GM12891 (cell line): ENCODE results near the gene MICOS13.
A peak's percentile ranks its signal among the peaks of the same experiment; 100 is the strongest.
"Not testable (repeated sequence)": the region's sequence is repeated elsewhere in the genome, so short reads cannot be mapped to it uniquely, and the experiment has no call there.

Experiments
- DNase-seq: peaks from one replicate; pipeline ENCODE4 v3.0.0; 2011; ENCODE audit warnings: low spot score; ENCODE audit not compliant: insufficient read length
- FAIRE-seq: peaks from 2 replicates; lab custom pipeline; 2011; peaks lifted over from hg19 to GRCh38; lab: Jason Lieb, UNC
- PAX5 ChIP-seq: IDR thresholded peaks from 2 replicates; pipeline ENCODE4 v1.6.1; 2011; ENCODE audit warnings: low read length, moderate library complexity, mild to moderate bottlenecking; ENCODE audit not compliant: insufficient read depth, severe bottlenecking
- POLR2A ChIP-seq: IDR thresholded peaks from 2 replicates; pipeline ENCODE4 v1.6.1; 2011; ENCODE audit warnings: low read depth, low read length, control low read depth
- POLR2AphosphoS5 ChIP-seq: IDR thresholded peaks from 2 replicates; pipeline ENCODE4 v1.6.1; 2011; ENCODE audit warnings: low read depth, low read length, control low read depth
- POU2F2 ChIP-seq: IDR thresholded peaks from 2 replicates; pipeline ENCODE4 v1.6.1; 2011; ENCODE audit warnings: low read depth, mild to moderate bottlenecking, control low read depth, low read length, moderate library complexity
- SPI1 ChIP-seq: IDR thresholded peaks from 2 replicates; pipeline ENCODE4 v1.6.1; 2011; ENCODE audit warnings: low read depth, low read length, control low read depth
- TAF1 ChIP-seq: IDR thresholded peaks from 2 replicates; pipeline ENCODE4 v1.6.1; 2011; ENCODE audit warnings: low read depth, low read length, control low read depth

MICOS13 gene

DNA sequence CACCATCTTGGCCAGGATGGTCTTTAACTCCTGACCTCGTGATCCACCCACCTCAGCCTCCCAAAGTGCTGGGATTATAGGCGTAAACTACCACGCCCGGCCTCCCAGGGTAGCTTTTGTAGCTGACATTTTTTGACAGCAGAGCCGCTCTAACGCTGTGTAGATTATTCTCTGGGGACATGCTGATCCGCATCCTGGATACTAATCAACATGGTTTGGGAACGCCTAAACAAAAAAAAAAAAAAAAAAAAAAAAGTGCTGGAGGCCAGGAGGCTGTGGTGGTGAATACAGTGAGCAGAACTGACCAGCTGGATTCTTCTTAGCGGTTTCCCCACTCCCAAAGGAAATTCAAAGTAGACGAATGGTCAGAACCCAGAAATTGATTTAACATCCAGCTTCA lies 34.5 kb upstream of the MICOS13 start:
- no peak for FAIRE-seq
- TF ChIP-seq POLR2AphosphoS5 (no peak), TAF1 (no peak), SPI1 (no peak), POU2F2 (no peak), PAX5 (no peak)
- DNase-seq, result no peak

DNA sequence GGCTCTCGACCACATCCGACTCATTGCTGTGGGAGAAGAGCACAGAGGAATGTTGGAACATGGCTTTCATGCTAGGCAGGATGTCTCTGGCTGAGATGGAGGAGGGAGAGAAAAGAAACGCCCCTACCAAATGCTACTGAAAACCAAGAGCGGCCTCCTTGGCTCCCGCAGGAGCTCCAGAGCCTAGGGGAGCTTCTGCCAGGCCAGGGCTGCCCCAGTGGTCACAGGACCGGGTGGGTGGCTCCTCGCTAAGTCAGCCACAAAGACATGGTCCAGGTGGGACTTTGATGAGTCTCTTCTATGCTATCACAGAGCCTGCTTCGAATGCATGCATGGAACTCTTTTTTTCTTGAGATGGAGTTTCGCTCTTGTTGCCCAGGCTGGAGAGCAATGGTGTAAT lies 32.9 kb upstream of the MICOS13 start:
- FAIRE-seq, result no peak
- no peak for TF ChIP-seq POU2F2
- TF ChIP-seq PAX5, result no peak
- no peak for TF ChIP-seq POLR2A
- no peak for TF ChIP-seq TAF1
- TF ChIP-seq POLR2AphosphoS5, result no peak
- no peak for TF ChIP-seq SPI1
- DNase-seq, result no peak

DNA sequence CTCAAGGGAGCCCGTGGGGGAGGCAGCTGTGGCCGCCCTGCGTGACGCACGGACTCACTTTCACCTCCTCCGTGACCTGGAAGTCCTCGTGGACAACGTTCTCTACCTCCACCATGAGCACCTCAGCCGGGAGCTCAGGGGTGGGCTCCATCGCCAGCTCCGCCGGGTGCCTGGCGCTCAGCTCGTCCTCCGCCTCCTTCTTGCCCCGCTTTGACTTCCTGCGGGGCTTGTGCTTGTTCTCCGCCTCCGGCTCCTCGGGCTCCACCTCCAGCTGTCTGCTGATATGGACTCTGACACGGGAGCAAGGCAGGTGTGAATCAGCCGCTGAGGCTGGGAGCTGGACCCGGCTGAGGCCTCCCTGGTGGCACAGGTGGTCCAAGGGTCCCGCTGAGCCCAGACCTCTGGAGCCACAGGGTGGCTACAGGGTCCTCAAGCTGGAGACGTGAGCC lies 31.4 kb upstream of the MICOS13 start:
- FAIRE-seq (no peak), DNase-seq (no peak)
- TF ChIP-seq POLR2A (no peak), PAX5 (no peak), POU2F2 (no peak), POLR2AphosphoS5 (no peak; the same call in 1 of the 2 replicates), TAF1 (no peak), SPI1 (no peak)

DNA sequence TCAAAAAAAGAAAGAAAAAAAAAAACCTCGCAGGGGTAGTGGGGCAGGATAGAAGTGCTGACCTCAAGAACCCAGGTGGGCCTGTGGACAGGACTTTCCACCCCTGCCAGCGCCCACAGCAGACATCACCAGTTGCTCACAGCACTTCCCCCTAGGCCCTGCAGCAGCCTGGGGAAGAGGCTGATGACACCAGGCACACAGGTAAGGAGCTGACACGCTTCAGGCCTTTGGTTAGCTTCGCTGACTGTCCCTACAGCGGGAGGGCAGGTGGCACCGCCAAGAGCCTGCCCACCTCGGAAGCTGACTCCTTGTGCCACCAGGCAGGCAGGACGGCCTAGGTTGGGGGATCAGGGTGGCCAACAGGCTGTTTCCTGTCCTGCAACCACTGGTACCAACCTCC lies 30.7 kb upstream of the MICOS13 start:
- TF ChIP-seq PAX5, result no peak
- no peak; the same call in 1 of the 2 replicates for TF ChIP-seq POLR2A
- TF ChIP-seq POU2F2, result no peak
- no peak; the same call in 1 of the 2 replicates for TF ChIP-seq POLR2AphosphoS5
- no peak for TF ChIP-seq SPI1
- TF ChIP-seq TAF1, result no peak
- no peak for FAIRE-seq

DNA sequence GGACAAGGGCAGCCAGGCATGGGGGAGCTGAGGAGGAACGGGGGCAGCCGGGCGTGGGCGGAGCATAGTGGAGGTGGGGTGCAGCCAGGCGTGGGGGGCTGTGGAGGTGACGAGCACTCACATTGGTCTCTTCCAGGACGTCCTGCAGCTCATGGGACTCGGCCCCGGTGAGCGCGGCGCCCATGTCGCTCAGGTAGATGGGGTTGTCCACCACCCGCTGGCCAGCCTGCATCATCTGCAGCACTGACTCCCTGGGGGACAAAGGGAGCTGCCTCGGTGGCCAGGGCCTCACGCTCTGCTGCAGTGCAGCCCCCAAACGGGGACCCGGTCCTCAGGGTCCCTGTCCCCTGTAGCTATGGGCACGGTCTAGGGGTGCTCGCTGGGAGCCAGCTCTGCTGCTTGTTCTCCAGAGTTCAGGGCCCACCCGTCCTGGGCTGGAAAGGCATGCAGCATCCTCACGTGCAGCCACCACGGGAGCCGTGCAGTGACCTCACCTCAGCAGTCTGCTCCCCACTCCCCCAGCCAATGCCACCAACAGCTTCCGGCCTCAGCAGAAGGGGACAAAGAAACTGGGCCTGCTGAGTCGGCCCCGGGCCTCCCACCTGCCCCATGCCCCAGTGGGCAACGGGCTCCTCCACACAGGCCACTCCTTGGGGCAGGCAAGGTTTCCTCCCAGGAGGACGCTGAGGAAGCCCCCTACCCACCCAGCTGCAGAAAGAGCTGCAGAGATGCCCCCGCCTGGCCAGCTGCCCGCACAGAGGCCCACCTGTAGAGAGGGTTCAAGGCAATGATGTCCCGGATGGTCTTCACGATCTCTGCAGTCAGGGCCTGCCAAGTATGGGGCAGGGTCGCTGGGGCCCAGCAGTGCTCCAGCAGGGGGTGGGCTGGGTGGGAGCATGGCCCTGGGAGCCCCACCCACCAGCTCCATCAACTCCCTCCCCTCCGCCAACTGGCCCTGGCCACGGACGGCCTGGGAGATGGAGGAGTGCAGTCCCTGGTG lies 27.6 kb upstream of the MICOS13 start:
- TF ChIP-seq TAF1 (no peak), POLR2A (no peak; the same call in none of the 2 replicates), POLR2AphosphoS5 (no peak), PAX5 (no peak), SPI1 (no peak), POU2F2 (no peak)
- no peak for FAIRE-seq
- peak; percentile 30 for DNase-seq

More for the DNA sequence above, 30.7 kb upstream of the MICOS13 start:
- DNase-seq, result no peak

DNA sequence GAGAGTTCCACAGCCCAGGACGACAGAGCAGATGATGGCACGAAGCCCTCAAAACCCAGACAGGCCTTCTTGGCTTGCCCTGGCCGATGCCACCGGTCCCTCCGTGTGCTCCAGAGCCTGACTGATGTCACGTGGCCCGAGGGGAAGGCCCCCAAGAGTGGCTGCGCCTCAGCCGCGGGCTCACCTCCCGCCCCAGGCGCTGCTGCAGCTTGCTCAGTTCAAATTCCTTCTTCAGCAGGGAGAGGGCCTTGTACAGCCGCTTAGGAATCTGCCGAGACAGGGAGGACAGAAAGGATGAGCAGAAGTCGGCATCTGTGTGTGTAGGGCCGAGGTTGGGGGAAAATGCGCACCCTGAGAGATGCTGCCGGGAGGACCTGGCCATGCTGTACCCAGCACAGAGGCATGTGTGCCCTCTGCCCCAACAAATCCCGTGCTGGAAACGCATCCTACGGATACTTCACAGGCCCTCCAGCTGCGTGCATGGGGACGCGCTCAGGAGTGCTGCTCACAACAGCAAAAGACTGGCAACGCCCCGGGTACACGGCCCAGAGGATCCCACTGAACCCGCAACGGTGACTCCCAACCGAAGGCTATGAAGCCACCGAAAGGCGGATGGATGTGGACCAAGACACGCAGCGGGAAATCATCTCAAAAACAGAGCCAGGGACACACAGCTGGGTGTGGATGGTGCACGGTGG lies 26.7 kb upstream of the MICOS13 start:
- FAIRE-seq, result no peak
- TF ChIP-seq POLR2AphosphoS5 (no peak), PAX5 (no peak), SPI1 (no peak)
- DNase-seq, result peak; percentile 22

DNA sequence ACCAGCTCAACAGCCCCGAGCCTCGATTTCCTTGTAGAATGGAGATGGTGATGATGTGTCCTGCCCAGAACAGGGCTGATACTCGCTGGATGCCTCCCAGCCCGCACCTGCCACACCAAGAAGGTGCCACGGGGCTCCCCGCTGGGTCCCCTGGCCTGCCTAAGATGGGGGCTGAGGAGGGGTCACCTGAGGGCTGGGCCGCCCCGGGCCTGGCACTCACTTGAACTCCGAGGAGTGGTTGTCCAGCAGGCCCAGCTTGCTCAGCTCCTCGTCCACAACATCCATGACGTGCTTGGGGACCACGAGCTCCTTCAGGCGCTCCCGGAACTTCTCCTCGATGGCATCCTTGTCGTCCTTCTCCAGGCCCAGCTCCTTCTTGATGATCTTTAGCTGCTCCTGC lies 25.2 kb upstream of the MICOS13 start:
- no peak for FAIRE-seq
- TF ChIP-seq POU2F2 (no peak), POLR2AphosphoS5 (no peak; the same call in 1 of the 2 replicates), PAX5 (no peak), POLR2A (no peak), TAF1 (no peak), SPI1 (no peak)
- no peak for DNase-seq

DNA sequence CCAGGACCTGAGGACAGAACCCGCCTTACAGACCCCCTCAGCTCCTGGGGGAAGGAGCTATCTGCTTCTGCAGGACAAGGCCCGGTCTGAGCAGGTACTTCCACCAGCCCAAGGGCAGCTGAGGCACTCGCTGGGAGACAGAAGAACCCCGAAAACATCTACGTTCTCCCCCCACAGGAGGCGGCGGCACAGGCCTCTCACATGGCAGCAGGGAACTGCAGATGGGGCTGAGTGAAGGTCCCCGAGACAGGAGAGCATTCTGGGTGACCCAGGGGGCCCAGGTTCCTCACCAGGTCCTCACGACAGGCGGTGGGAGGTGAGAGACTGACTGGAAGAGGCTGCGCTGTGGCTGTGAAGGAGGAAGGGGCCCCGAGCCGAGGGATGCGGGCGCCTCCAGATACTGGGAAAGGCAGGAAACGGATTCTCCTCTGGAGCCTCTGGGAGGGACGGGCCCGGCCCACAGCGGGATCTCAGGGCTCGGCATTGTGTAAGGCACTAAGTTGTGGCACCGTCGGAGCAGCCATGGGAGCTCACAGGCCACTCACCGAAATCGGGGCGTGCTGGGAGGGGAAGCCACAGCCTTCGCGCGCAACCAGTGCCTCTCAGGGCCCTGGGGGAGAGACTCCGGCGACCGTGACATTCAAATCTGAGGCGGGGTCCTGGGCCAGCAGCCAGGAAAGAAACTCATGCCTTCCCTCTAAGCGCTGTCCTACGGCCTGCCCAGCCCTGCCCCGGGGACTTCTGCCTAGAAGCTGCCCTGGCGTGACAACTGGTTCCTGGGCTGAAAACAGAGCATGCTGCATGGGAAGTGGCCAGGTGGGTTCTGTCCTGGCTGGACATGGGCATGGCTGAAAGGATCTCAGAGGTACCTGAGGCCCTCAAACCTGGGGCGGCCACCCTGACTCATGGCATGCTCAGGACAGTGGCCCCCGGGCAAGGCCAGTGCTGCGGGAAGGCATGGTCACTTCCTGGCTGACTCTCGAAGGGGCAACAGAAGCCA lies 23.8 kb upstream of the MICOS13 start:
- no peak for TF ChIP-seq TAF1
- 0 out of 2 replicates have a peak, but pooled peaks have one; percentile 0 for TF ChIP-seq POLR2A
- TF ChIP-seq POU2F2, result no peak
- 0 out of 2 replicates have a peak, but pooled peaks have one; percentile 26 for TF ChIP-seq POLR2AphosphoS5
- no peak for TF ChIP-seq PAX5
- no peak for TF ChIP-seq SPI1
- DNase-seq (peak; percentile 17), FAIRE-seq (no peak)

DNA sequence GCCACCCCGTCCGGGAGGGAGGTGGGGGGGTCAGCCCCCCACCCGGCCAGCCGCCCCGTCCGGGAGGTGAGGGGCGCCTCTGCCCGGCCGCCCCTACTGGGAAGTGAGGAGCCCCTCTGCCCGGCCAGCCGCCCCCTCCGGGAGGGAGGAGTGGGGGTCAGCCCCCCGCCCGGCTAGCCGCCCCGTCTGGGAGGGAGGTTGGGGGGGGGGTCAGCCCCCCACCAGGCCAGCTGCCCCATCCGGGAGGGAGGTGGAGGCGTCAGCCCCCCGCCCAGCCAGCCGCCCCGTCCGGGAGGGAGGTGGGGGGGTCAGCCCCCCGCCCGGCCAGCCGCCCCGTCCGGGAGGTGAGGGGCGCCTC lies 21.7 kb upstream of the MICOS13 start:
- not testable (repeated sequence) for DNase-seq, FAIRE-seq
